Caco-2 (cell line): Measurements from ENCODE around the gene POLDIP3. TPM values are rescaled to one million over a fixed set of nuclear protein-coding genes. Genes with fewer than 3 reads are reported as not detected.

Source experiments
- BruUV-seq: library from RNA; stranded (reverse); fragments of 400-500 nt; replicated peaks from 2 replicates; lab custom pipeline; 2021; lab: Mats Ljungman, UMichigan
- CTCF ChIA-PET: fragments of 300-600 bp; sonication (Branson Sonifier 250); formaldehyde crosslinking; loops from one replicate; lab custom pipeline; 2022; ENCODE audit warnings: antibody characterized with exemption; lab: Charles Lee
- POLR2A ChIA-PET: fragments of 300-600 bp; sonication (Branson Sonifier 250); formaldehyde crosslinking; loops from one replicate; lab custom pipeline; 2022; ENCODE audit warnings: antibody characterized with exemption; lab: Charles Lee
- DNase-seq, 2 experiments: peaks; one replicate each; pipeline versions ENCODE4 v3.0.0 to v3.0.0-alpha.2; 2020 to 2022
- H3K27me3 ChIP-seq: replicated peaks from 2 replicates; pipeline ENCODE4 v1.6.0; 2011; ENCODE audit warnings: low read length; ENCODE audit not compliant: control insufficient read depth, insufficient read depth
- H3K36me3 ChIP-seq: 2 replicates; pipeline ENCODE4 v1.5.1; 2011; ENCODE audit warnings: low read length; ENCODE audit not compliant: control insufficient read depth, insufficient read depth
- H3K4me1 ChIP-seq: fragments of 250-450 bp; sonication (Bioruptor Pico); 2 replicates; pipeline ENCODE4 v1.5.1; 2020; ENCODE audit warnings: mild to moderate bottlenecking
- H3K4me3 ChIP-seq: 2 replicates; pipeline ENCODE4 v1.5.1; 2011; ENCODE audit warnings: low read depth, mild to moderate bottlenecking, control low read depth, low read length
- H3K9me3 ChIP-seq: fragments of 250-450 bp; sonication (Bioruptor Pico); 2 replicates; pipeline ENCODE4 v1.5.1; 2020; ENCODE audit warnings: mild to moderate bottlenecking, moderate library complexity
- H3K27ac Mint-ChIP-seq: one replicate; pipeline ENCODE4 v1.8.0; 2022; ENCODE audit warnings: mixed read lengths; ENCODE audit not compliant: unreplicated experiment
- H3K27me3 Mint-ChIP-seq: one replicate; pipeline ENCODE4 v1.8.0; 2022; ENCODE audit warnings: mixed read lengths; ENCODE audit not compliant: insufficient read depth, unreplicated experiment
- H3K36me3 Mint-ChIP-seq: one replicate; pipeline ENCODE4 v1.8.0; 2022; ENCODE audit warnings: mild to moderate bottlenecking, mixed read lengths; ENCODE audit not compliant: insufficient read depth, unreplicated experiment
- H3K4me1 Mint-ChIP-seq: one replicate; pipeline ENCODE4 v1.8.0; 2022; ENCODE audit warnings: low read depth, mixed read lengths; ENCODE audit not compliant: unreplicated experiment
- H3K4me3 Mint-ChIP-seq: one replicate; pipeline ENCODE4 v1.8.0; 2022; ENCODE audit warnings: mild to moderate bottlenecking, moderate library complexity, mixed read lengths; ENCODE audit not compliant: unreplicated experiment
- H3K9me3 Mint-ChIP-seq: one replicate; pipeline ENCODE4 v1.8.0; 2022; ENCODE audit warnings: mixed read lengths; ENCODE audit not compliant: unreplicated experiment
- intact Hi-C: fragments of 100-400 bp; cut with micrococcal nuclease; formaldehyde crosslinking; loops from one replicate; pipeline ENCODE4 v1.10.0; 2022; ENCODE audit not compliant: unreplicated experiment
- total RNA-seq: library from RNA; stranded (reverse); gene quantifications from 2 replicates; pipeline ENCODE4 v1.2.3, GENCODE V29; 2022
- TF ChIP-seq, protein P1 (sequence below), 2 experiments: fragments of 200-600 bp in 1 of 2; IDR thresholded peaks; 1 replicate in 1 of 2; 2 replicates in 1 of 2; pipeline versions ENCODE4 v1.5.1 to v1.8.0; 2011 to 2022; ENCODE audit warnings: antibody characterized with exemption in 1 of 2, control low read depth in 1 of 2, inconsistent platforms in 1 of 2, low read depth in 1 of 2, low read length in 1 of 2, mild to moderate bottlenecking in 1 of 2, moderate library complexity in 1 of 2; ENCODE audit not compliant: insufficient read depth in 1 of 2, severe bottlenecking in 1 of 2, unreplicated experiment in 1 of 2

Gene POLDIP3
- total RNA-seq, 1 experiment from 2014 or later: 70.8 TPM

GRCh38 chr22:42585096-42585495 is 29.6 kb downstream of the POLDIP3 start:
- Mint-ChIP-seq H3K27me3 (no peaks in the 10 kb centered on the region), H3K27ac (no peak overlapping the region), H3K9me3 (no peaks in the 10 kb centered on the region), H3K4me1 (no peaks in the 10 kb centered on the region), H3K4me3 (no peak overlapping the region), H3K36me3 (peaks cover 79% of the 10 kb centered on the region)
- Histone ChIP-seq H3K4me3 (no peak overlapping the region), H3K27me3 (no peaks in the 10 kb centered on the region), H3K36me3 (0 out of 2 replicates have a peak, but pooled peaks cover 1% of the 10 kb centered on the region), H3K9me3 (no peaks in the 10 kb centered on the region), H3K4me1 (no peaks in the 10 kb centered on the region)
- CTCF ChIA-PET: no interaction called here
- BruUV-seq: no TSS peak
- POLR2A ChIA-PET: no interaction called here
- TF ChIP-seq, protein P1, sequence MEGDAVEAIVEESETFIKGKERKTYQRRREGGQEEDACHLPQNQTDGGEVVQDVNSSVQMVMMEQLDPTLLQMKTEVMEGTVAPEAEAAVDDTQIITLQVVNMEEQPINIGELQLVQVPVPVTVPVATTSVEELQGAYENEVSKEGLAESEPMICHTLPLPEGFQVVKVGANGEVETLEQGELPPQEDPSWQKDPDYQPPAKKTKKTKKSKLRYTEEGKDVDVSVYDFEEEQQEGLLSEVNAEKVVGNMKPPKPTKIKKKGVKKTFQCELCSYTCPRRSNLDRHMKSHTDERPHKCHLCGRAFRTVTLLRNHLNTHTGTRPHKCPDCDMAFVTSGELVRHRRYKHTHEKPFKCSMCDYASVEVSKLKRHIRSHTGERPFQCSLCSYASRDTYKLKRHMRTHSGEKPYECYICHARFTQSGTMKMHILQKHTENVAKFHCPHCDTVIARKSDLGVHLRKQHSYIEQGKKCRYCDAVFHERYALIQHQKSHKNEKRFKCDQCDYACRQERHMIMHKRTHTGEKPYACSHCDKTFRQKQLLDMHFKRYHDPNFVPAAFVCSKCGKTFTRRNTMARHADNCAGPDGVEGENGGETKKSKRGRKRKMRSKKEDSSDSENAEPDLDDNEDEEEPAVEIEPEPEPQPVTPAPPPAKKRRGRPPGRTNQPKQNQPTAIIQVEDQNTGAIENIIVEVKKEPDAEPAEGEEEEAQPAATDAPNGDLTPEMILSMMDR (IDR thresholded peaks at IDR 0.05; ENCODE audit: insufficient read depth in 1 of 2, low read depth in 1 of 2, low read length in 1 of 2, severe bottlenecking in 1 of 2, unreplicated experiment in 1 of 2): no peak
- no peak for DNase-seq
- intact Hi-C loops: no loop called here

DNA sequence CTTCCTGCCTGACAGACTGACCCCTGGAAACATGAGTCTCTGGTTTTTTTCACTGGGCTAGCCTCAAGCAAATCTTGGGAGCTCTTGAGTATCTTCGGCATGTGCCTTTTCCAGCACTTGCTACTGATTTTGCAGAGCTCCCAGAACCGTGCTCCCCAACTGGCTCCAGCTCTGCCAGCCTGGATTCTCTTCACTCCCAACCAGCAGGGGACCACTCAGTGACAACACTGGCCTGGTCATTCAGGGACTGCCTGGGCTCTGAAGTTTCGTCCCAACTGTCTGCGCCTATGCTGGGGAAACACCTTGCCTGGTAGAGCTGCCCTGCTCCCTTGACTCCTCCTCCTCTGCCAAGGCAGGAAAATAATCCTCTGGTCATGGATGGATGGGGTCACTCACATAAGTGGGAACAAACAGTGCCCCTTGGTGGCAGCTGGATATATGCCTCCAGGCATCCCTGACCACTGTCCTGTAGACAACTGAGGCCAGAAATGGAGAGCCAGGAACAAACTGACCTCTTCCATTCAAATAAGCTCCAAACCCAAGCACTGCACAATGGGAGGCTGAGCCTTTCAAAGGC is 30.2 kb downstream of the POLDIP3 start:
- TF ChIP-seq, protein P1 (IDR thresholded peaks at IDR 0.05; ENCODE audit: insufficient read depth in 1 of 2, low read depth in 1 of 2, low read length in 1 of 2, severe bottlenecking in 1 of 2, unreplicated experiment in 1 of 2): no peak

DNA sequence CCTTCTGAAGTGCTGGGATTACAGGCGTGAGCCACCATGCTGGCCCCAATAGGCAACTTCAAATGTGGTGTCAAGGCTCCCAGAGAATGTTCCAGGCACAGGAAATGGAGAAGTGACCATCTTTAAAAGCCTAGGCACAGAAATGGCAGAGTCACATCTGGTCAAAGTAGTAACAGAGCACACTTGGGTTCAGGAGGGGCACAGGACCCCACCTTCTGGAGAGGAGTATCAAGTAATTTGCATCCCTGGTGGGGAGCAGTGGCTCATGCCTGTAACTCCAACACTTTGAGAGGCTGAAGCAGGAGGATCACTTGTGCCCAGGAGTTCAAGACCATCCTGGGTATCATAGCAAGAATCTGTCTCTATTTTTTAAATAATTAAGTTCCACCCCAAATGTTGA is 31.7 kb downstream of the POLDIP3 start:
- H3K36me3 ChIP-seq: 0 out of 2 replicates have a peak, but pooled peaks cover 1% of the 10 kb centered on the region
- Mint-ChIP-seq H3K4me1 (no peaks in the 10 kb centered on the region), H3K9me3 (no peaks in the 10 kb centered on the region), H3K36me3 (peaks cover 87% of the 10 kb centered on the region), H3K27ac (no peak overlapping the region), H3K27me3 (no peaks in the 10 kb centered on the region), H3K4me3 (no peak overlapping the region)
- TF ChIP-seq, protein P1 (IDR thresholded peaks at IDR 0.05; ENCODE audit: insufficient read depth in 1 of 2, low read depth in 1 of 2, low read length in 1 of 2, severe bottlenecking in 1 of 2, unreplicated experiment in 1 of 2): no peak
- H3K4me3 ChIP-seq: no peak overlapping the region
- no TSS peak for BruUV-seq
- H3K9me3 ChIP-seq: no peaks in the 10 kb centered on the region
- no peaks in the 10 kb centered on the region for H3K4me1 ChIP-seq
- ChIA-PET CTCF (no interaction called here), POLR2A (no interaction called here)
- no peak for DNase-seq
- H3K27me3 ChIP-seq: no peaks in the 10 kb centered on the region
- intact Hi-C loops: no loop called here

More for the DNA sequence above, 30.2 kb downstream of the POLDIP3 start:
- H3K4me3 Mint-ChIP-seq: no peak overlapping the region
- intact Hi-C loops: no loop called here
- no peaks in the 10 kb centered on the region for H3K9me3 Mint-ChIP-seq
- H3K27me3 Mint-ChIP-seq: no peaks in the 10 kb centered on the region
- BruUV-seq: no TSS peak
- POLR2A ChIA-PET: no interaction called here
- CTCF ChIA-PET: no interaction called here
- Histone ChIP-seq H3K27me3 (no peaks in the 10 kb centered on the region), H3K4me3 (no peak overlapping the region), H3K36me3 (0 out of 2 replicates have a peak, but pooled peaks cover 1% of the 10 kb centered on the region), H3K4me1 (no peaks in the 10 kb centered on the region), H3K9me3 (no peaks in the 10 kb centered on the region)
- DNase-seq: no peak
- no peaks in the 10 kb centered on the region for H3K4me1 Mint-ChIP-seq
- peaks cover 79% of the 10 kb centered on the region for H3K36me3 Mint-ChIP-seq
- no peak overlapping the region for H3K27ac Mint-ChIP-seq
